GM18507 (cell line): ENCODE measurements around the gene FAM219B.
"Not testable (repeated sequence)": the region's sequence is repeated elsewhere in the genome, so short reads cannot be mapped to it uniquely, and the experiment has no call there.

ENCODE experiments used
- DNase-seq: peaks from one replicate; pipeline ENCODE4 v3.0.0; 2011; ENCODE audit warnings: low read depth; ENCODE audit not compliant: insufficient read length; ENCODE audit errors: extremely low spot score
- FAIRE-seq: peaks from 2 replicates; lab custom pipeline; 2011; peaks lifted over from hg19 to GRCh38; lab: Jason Lieb, UNC

FAM219B gene

GRCh38 chr15:74906450-74907162, at the start of gene FAM219B:
FAM219B (minus strand) TSS chr15:74906851; CDS start chr15:74906800, 51 bp downstream.
- peak; percentile 92 for DNase-seq
- peak; percentile 83 for FAIRE-seq

GRCh38 chr15:74955796-74956647, 49.4 kb upstream of the FAM219B start:
- FAIRE-seq, result peak; percentile 5
- peak; percentile 55 for DNase-seq

GRCh38 chr15:74955017-74955416, 48.4 kb upstream of the FAM219B start:
- no peak for DNase-seq
- no peak for FAIRE-seq

- FAIRE-seq, result no peak
- no peak for DNase-seq
Measured at GRCh38 chr15:74954515-74954914, 47.9 kb upstream of the FAM219B start.

GRCh38 chr15:74951006-74951405, 44.4 kb upstream of the FAM219B start:
- no peak for DNase-seq
- no peak for FAIRE-seq

GRCh38 chr15:74950078-74950908, 43.6 kb upstream of the FAM219B start:
- FAIRE-seq (peak; percentile 81), DNase-seq (peak; percentile 42)

- FAIRE-seq, result peak; percentile 91
- DNase-seq, result peak; percentile 85
Measured at GRCh38 chr15:74937590-74938371, 31.1 kb upstream of the FAM219B start, which contains the start of gene COX5A. COX5A (minus strand) TSS chr15:74938073; CDS start chr15:74938014, 59 bp downstream.

GRCh38 chr15:74937272-74937589, 30.6 kb upstream of the FAM219B start:
- no peak for DNase-seq
- no peak for FAIRE-seq

GRCh38 chr15:74935193-74935592, 28.5 kb upstream of the FAM219B start:
- FAIRE-seq, result not testable (repeated sequence)

GRCh38 chr15:74933573-74933972, 26.9 kb upstream of the FAM219B start:
- DNase-seq (no peak), FAIRE-seq (no peak)

More at GRCh38 chr15:74935193-74935592, 28.5 kb upstream of the FAM219B start:
- not testable (repeated sequence) for DNase-seq

- DNase-seq (no peak), FAIRE-seq (no peak)
Measured at GRCh38 chr15:74928771-74929198, 22.1 kb upstream of the FAM219B start.

GRCh38 chr15:74924525-74924924, 17.9 kb upstream of the FAM219B start:
- DNase-seq (no peak), FAIRE-seq (no peak)

- DNase-seq (no peak), FAIRE-seq (no peak)
Measured at GRCh38 chr15:74920456-74920855, 13.8 kb upstream of the FAM219B start.

- no peak for FAIRE-seq
- no peak for DNase-seq
Measured at GRCh38 chr15:74917676-74918075, 11.0 kb upstream of the FAM219B start.

GRCh38 chr15:74913799-74914198, 7.1 kb upstream of the FAM219B start:
- FAIRE-seq, DNase-seq: not testable (repeated sequence)

- DNase-seq, result no peak
- FAIRE-seq, result no peak
Measured at GRCh38 chr15:74913041-74913440, 6.4 kb upstream of the FAM219B start.

GRCh38 chr15:74908635-74909034, 2.0 kb upstream of the FAM219B start:
- no peak for FAIRE-seq
- DNase-seq, result no peak

- DNase-seq, result no peak
- no peak for FAIRE-seq
Measured at GRCh38 chr15:74907163-74907870, 666 bp upstream of the FAM219B start.
